Mucosa of rectum (tissue), 2 donors: ENCODE data around the gene GABBR2.

Experiments used
- H3K27ac ChIP-seq, 2 donors: one replicate each; pipeline ENCODE4 v1.7.0; 2013; ENCODE audit warnings: inconsistent platforms in 2 of 2, low read depth in 2 of 2, low read length in 2 of 2
- H3K27me3 ChIP-seq, 2 donors: one replicate each; pipeline ENCODE4 v1.7.0; 2013; ENCODE audit warnings: low read length in 2 of 2; ENCODE audit not compliant: control insufficient read depth in 2 of 2, insufficient read depth in 2 of 2
- H3K36me3 ChIP-seq, 2 donors: one replicate each; pipeline ENCODE4 v1.7.0; 2013; ENCODE audit warnings: low read length in 2 of 2; ENCODE audit not compliant: control insufficient read depth in 2 of 2, insufficient read depth in 2 of 2
- H3K4me1 ChIP-seq, 2 donors: one replicate each; pipeline ENCODE4 v1.7.0; 2013; ENCODE audit warnings: low read length in 2 of 2, mild to moderate bottlenecking in 1 of 2; ENCODE audit not compliant: control insufficient read depth in 2 of 2, insufficient read depth in 2 of 2
- H3K4me3 ChIP-seq, 2 donors: one replicate each; pipeline ENCODE4 v1.7.0; 2013; ENCODE audit warnings: low read length in 2 of 2
- H3K9ac ChIP-seq, 2 donors: one replicate each; pipeline ENCODE4 v1.7.0; 2013; ENCODE audit warnings: low read length in 2 of 2, low read depth in 1 of 2, mild to moderate bottlenecking in 1 of 2
- H3K9me3 ChIP-seq, 2 donors: one replicate each; pipeline ENCODE4 v1.7.0; 2013; ENCODE audit warnings: low read length in 2 of 2; ENCODE audit not compliant: control insufficient read depth in 2 of 2
- donor health status: healthy.
- donor health status: Normal muscosa, but diverticular disease.

The GABBR2 gene

GRCh38 chr9:98611319-98611718, 97.4 kb downstream of the GABBR2 start:
- Histone ChIP-seq H3K36me3 (no peaks in the 10 kb centered on the region), H3K4me3 (no peak overlapping the region), H3K9me3 (no peaks in the 10 kb centered on the region), H3K9ac (no peak overlapping the region), H3K27ac (no peak overlapping the region), H3K4me1 (no peaks in the 10 kb centered on the region), H3K27me3 (no peaks in the 10 kb centered on the region)

- Histone ChIP-seq H3K9ac (no peak overlapping the region), H3K9me3 (no peaks in the 10 kb centered on the region), H3K27me3 (no peaks in the 10 kb centered on the region), H3K4me3 (no peak overlapping the region), H3K4me1 (no peaks in the 10 kb centered on the region), H3K36me3 (no peaks in the 10 kb centered on the region), H3K27ac (no peak overlapping the region)
Measured at GRCh38 chr9:98610711-98611110, 98.0 kb downstream of the GABBR2 start.

GRCh38 chr9:98610211-98610610, 98.5 kb downstream of the GABBR2 start:
- Histone ChIP-seq H3K27ac (no peak overlapping the region), H3K9ac (no peak overlapping the region), H3K36me3 (no peaks in the 10 kb centered on the region), H3K4me1 (no peaks in the 10 kb centered on the region), H3K9me3 (no peaks in the 10 kb centered on the region), H3K27me3 (no peaks in the 10 kb centered on the region), H3K4me3 (no peak overlapping the region)

- Histone ChIP-seq H3K9ac (no peak overlapping the region), H3K4me3 (no peak overlapping the region), H3K27me3 (no peaks in the 10 kb centered on the region), H3K36me3 (no peaks in the 10 kb centered on the region), H3K9me3 (no peaks in the 10 kb centered on the region), H3K27ac (no peak overlapping the region), H3K4me1 (no peaks in the 10 kb centered on the region)
Measured at GRCh38 chr9:98609646-98610045, 99.1 kb downstream of the GABBR2 start.

- Histone ChIP-seq H3K9ac (no peak overlapping the region), H3K4me3 (no peak overlapping the region), H3K9me3 (no peaks in the 10 kb centered on the region), H3K4me1 (no peaks in the 10 kb centered on the region), H3K27me3 (no peaks in the 10 kb centered on the region), H3K27ac (no peak overlapping the region), H3K36me3 (no peaks in the 10 kb centered on the region)
Measured at GRCh38 chr9:98607787-98608186, 100.9 kb downstream of the GABBR2 start.

GRCh38 chr9:98607152-98607551, 101.6 kb downstream of the GABBR2 start:
- Histone ChIP-seq H3K4me1 (no peaks in the 10 kb centered on the region), H3K4me3 (no peak overlapping the region), H3K36me3 (no peaks in the 10 kb centered on the region), H3K9me3 (no peaks in the 10 kb centered on the region), H3K9ac (no peak overlapping the region), H3K27me3 (no peaks in the 10 kb centered on the region), H3K27ac (no peak overlapping the region)

- Histone ChIP-seq H3K4me3 (no peak overlapping the region), H3K27ac (no peak overlapping the region), H3K9me3 (no peaks in the 10 kb centered on the region), H3K4me1 (no peaks in the 10 kb centered on the region), H3K9ac (no peak overlapping the region), H3K27me3 (no peaks in the 10 kb centered on the region), H3K36me3 (no peaks in the 10 kb centered on the region)
Measured at GRCh38 chr9:98606730-98607129, 102.0 kb downstream of the GABBR2 start.

GRCh38 chr9:98605116-98605515, 103.6 kb downstream of the GABBR2 start:
- Histone ChIP-seq H3K4me3 (no peak overlapping the region), H3K9me3 (no peaks in the 10 kb centered on the region), H3K9ac (no peak overlapping the region), H3K4me1 (no peaks in the 10 kb centered on the region), H3K27ac (no peak overlapping the region), H3K27me3 (no peaks in the 10 kb centered on the region), H3K36me3 (no peaks in the 10 kb centered on the region)

- H3K36me3 ChIP-seq = no peaks in the 10 kb centered on the region
- H3K27me3 ChIP-seq = no peaks in the 10 kb centered on the region
- no peak overlapping the region for H3K4me3 ChIP-seq
- H3K9me3 ChIP-seq = no peaks in the 10 kb centered on the region
- H3K27ac ChIP-seq = no peak overlapping the region
- H3K4me1 ChIP-seq = no peaks in the 10 kb centered on the region
- H3K9ac ChIP-seq = no peak overlapping the region
Measured at GRCh38 chr9:98603821-98604383, 104.8 kb downstream of the GABBR2 start.

- Histone ChIP-seq H3K4me3 (no peak overlapping the region), H3K27ac (no peak overlapping the region), H3K4me1 (no peaks in the 10 kb centered on the region), H3K36me3 (no peaks in the 10 kb centered on the region), H3K9ac (no peak overlapping the region), H3K27me3 (no peaks in the 10 kb centered on the region), H3K9me3 (no peaks in the 10 kb centered on the region)
Measured at GRCh38 chr9:98602839-98603500, 105.8 kb downstream of the GABBR2 start.
